Neural progenitor cell (in vitro differentiated cells): Measurements from ENCODE around the gene RIPOR2. TPM values are rescaled to one million over a fixed set of nuclear protein-coding genes. Genes with fewer than 3 reads are reported as not detected.

Experiments used
- DNase-seq: peaks from one replicate; pipeline ENCODE4 v3.0.0-alpha.2; 2016; ENCODE audit warnings: low spot score
- H2AFZ ChIP-seq: fragments of 200-600 bp; sonication (generic); replicated peaks from 2 replicates; pipeline ENCODE4 v1.6.1; 2016; ENCODE audit warnings: antibody characterized with exemption
- H3F3A ChIP-seq: fragments of 200-600 bp; sonication (generic); 2 replicates; pipeline ENCODE4 v1.6.1; 2016; ENCODE audit warnings: antibody characterized with exemption, low read depth
- H3K27ac ChIP-seq: fragments of 200-600 bp; sonication (generic); 2 replicates; pipeline ENCODE4 v1.5.1; 2016; ENCODE audit warnings: mild to moderate bottlenecking
- H3K27me3 ChIP-seq: fragments of 200-600 bp; sonication (generic); 2 replicates; pipeline ENCODE4 v1.6.1; 2016; ENCODE audit warnings: mild to moderate bottlenecking, moderate library complexity
- H3K36me3 ChIP-seq: fragments of 200-600 bp; sonication (generic); 2 replicates; pipeline ENCODE4 v1.5.1; 2016
- H3K4me1 ChIP-seq: fragments of 200-600 bp; sonication (generic); 2 replicates; pipeline ENCODE4 v1.6.1; 2016; ENCODE audit warnings: mixed run types
- H3K4me2 ChIP-seq: fragments of 200-600 bp; sonication (generic); 2 replicates; pipeline ENCODE4 v1.6.1; 2016
- H3K4me3 ChIP-seq: fragments of 200-600 bp; sonication (generic); 2 replicates; pipeline ENCODE4 v1.5.1; 2016
- H3K79me2 ChIP-seq: fragments of 200-600 bp; sonication (generic); 2 replicates; pipeline ENCODE4 v1.6.1; 2016; ENCODE audit warnings: low read depth
- H3K9ac ChIP-seq: fragments of 200-600 bp; sonication (generic); 2 replicates; pipeline ENCODE4 v1.6.1; 2016
- H3K9me3 ChIP-seq: fragments of 200-600 bp; sonication (generic); 2 replicates; pipeline ENCODE4 v1.5.1; 2016; ENCODE audit warnings: low read depth
- H4K20me1 ChIP-seq: fragments of 200-600 bp; sonication (generic); 2 replicates; pipeline ENCODE4 v1.6.1; 2016; ENCODE audit warnings: low read depth
- H3K27ac Mint-ChIP-seq: 3 replicates; pipeline ENCODE4 v1.8.0; 2021; ENCODE audit warnings: mixed read lengths
- H3K27me3 Mint-ChIP-seq: 2 replicates; pipeline ENCODE4 v1.8.0; 2022; ENCODE audit warnings: low read depth, mild to moderate bottlenecking, inconsistent platforms, moderate library complexity, mixed read lengths; ENCODE audit not compliant: insufficient read depth
- H3K36me3 Mint-ChIP-seq: 3 replicates; pipeline ENCODE4 v1.8.0; 2021; ENCODE audit warnings: mixed read lengths
- H3K4me1 Mint-ChIP-seq: 3 replicates; pipeline ENCODE4 v1.8.0; 2021; ENCODE audit warnings: mixed read lengths
- H3K4me3 Mint-ChIP-seq: 3 replicates; pipeline ENCODE4 v1.8.0; 2021; ENCODE audit warnings: mild to moderate bottlenecking, moderate library complexity, mixed read lengths
- H3K9me3 Mint-ChIP-seq: 3 replicates; pipeline ENCODE4 v1.8.0; 2020; ENCODE audit warnings: mixed read lengths
- EZH2 ChIP-seq: fragments of 200-600 bp; sonication (generic); IDR thresholded peaks from 2 replicates; pipeline ENCODE4 v1.6.1; 2017; ENCODE audit warnings: antibody characterized with exemption, mild to moderate bottlenecking, moderate library complexity
- EZH2phosphoT487 ChIP-seq: fragments of 200-600 bp; sonication (generic); IDR thresholded peaks from 2 replicates; pipeline ENCODE4 v1.6.1; 2017; ENCODE audit warnings: antibody characterized with exemption
- total RNA-seq: library from RNA; depleted of rRNA; stranded (reverse); fragments of >200 nt; gene quantifications from 2 replicates; pipeline ENCODE4 v1.2.3, GENCODE V29; 2015; ENCODE audit warnings: low replicate concordance
- TF ChIP-seq, protein P1 (sequence below): fragments of 200-600 bp; sonication (generic); IDR thresholded peaks from 2 replicates; pipeline ENCODE4 v1.5.1; 2017; ENCODE audit warnings: antibody characterized with exemption, mild to moderate bottlenecking

RIPOR2 gene
- total RNA-seq, 1 donor from 2014 or later = 0.26 TPM

DNA sequence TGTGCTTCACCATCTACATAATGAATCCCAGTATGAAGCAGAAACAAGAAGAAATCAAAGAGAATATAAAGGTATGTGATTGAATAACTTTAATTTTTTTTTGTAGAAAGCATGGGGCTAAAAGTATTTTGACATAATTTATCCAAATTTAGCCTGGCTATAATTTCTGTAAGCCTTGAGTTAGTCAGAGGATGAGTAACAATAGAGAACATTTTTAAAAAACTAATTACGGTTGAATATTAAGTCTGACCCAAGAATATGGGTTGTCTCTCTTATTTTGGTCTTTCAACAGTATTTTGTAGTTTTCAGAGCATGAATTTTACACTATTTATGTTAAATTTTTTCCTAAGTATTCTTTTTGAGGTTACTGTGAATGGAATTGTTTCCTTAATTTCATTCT lies 158.5 kb downstream of the RIPOR2 start:
- no peaks in the 10 kb centered on the region for H3K9me3 Mint-ChIP-seq
- TF ChIP-seq EZH2phosphoT487 = no peak
- TF ChIP-seq, protein P1, sequence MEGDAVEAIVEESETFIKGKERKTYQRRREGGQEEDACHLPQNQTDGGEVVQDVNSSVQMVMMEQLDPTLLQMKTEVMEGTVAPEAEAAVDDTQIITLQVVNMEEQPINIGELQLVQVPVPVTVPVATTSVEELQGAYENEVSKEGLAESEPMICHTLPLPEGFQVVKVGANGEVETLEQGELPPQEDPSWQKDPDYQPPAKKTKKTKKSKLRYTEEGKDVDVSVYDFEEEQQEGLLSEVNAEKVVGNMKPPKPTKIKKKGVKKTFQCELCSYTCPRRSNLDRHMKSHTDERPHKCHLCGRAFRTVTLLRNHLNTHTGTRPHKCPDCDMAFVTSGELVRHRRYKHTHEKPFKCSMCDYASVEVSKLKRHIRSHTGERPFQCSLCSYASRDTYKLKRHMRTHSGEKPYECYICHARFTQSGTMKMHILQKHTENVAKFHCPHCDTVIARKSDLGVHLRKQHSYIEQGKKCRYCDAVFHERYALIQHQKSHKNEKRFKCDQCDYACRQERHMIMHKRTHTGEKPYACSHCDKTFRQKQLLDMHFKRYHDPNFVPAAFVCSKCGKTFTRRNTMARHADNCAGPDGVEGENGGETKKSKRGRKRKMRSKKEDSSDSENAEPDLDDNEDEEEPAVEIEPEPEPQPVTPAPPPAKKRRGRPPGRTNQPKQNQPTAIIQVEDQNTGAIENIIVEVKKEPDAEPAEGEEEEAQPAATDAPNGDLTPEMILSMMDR = no peak
- TF ChIP-seq EZH2 = no peak
- peak overlapping the region; percentile 28 for H3K9ac ChIP-seq

DNA sequence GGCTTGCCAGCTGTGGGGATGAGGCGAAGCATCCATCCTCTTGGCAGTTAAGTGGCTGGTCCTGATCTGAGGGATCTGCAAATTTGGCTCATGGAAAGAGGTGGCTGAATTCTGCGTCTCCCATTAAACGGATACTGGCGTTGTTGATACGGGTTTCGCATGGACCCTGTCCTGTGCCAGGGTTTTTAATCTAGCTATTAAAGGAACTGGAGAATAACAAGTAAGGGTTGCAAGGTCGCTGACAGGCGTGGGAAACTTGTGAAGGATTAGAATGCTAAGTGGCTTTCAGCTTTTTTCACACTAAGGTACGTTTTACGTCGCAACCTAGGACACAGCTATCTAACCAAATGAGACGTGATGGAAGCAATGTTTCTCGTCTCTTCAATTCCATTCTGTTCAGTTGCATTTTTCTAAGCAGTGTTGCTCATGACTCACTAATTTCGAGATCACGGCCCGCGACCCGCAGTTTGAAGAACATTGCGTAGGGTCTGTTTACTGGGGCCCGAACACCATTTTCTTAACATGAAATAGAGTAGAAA lies 160.2 kb downstream of the RIPOR2 start:
- Mint-ChIP-seq H3K4me3 (peak overlapping the region; percentile 97), H3K9me3 (no peaks in the 10 kb centered on the region), H3K27ac (peak overlapping the region; percentile 72), H3K27me3 (no peaks in the 10 kb centered on the region), H3K36me3 (peaks cover 12% of the 10 kb centered on the region), H3K4me1 (peaks cover 33% of the 10 kb centered on the region)
- H3K9me3 ChIP-seq = no peaks in the 10 kb centered on the region
- no peaks in the 10 kb centered on the region for H3K27me3 ChIP-seq
- H3K4me1 ChIP-seq = peaks cover 19% of the 10 kb centered on the region
- peak; percentile 20 for DNase-seq
- peak overlapping the region; percentile 85 for H3K4me3 ChIP-seq
- peaks cover 45% of the 10 kb centered on the region for H4K20me1 ChIP-seq
- peaks cover 14% of the 10 kb centered on the region for H3F3A ChIP-seq
- peak overlapping the region; percentile 1 for H3K27ac ChIP-seq
- peak overlapping the region; percentile 92 for H3K4me2 ChIP-seq
- H3K9ac ChIP-seq = peak overlapping the region; percentile 28
- peaks cover 11% of the 10 kb centered on the region for H3K36me3 ChIP-seq
- TF ChIP-seq EZH2 = no peak
- no peak overlapping the region for H2AFZ ChIP-seq
- peaks cover 58% of the 10 kb centered on the region for H3K79me2 ChIP-seq

More for the DNA sequence above, 158.5 kb downstream of the RIPOR2 start:
- Histone ChIP-seq H3K27ac (no peak overlapping the region), H3K4me3 (peak overlapping the region; percentile 85), H2AFZ (no peak overlapping the region), H4K20me1 (peaks cover 45% of the 10 kb centered on the region), H3K27me3 (no peaks in the 10 kb centered on the region), H3K36me3 (peaks cover 11% of the 10 kb centered on the region), H3K4me1 (peaks cover 19% of the 10 kb centered on the region), H3K4me2 (peak overlapping the region; percentile 92), H3F3A (peaks cover 14% of the 10 kb centered on the region), H3K9me3 (no peaks in the 10 kb centered on the region), H3K79me2 (peaks cover 72% of the 10 kb centered on the region)
- no peak overlapping the region for H3K27ac Mint-ChIP-seq
- DNase-seq = no peak
- H3K36me3 Mint-ChIP-seq = peaks cover 16% of the 10 kb centered on the region
- H3K4me3 Mint-ChIP-seq = peak overlapping the region; percentile 97
- H3K27me3 Mint-ChIP-seq = peaks cover 2% of the 10 kb centered on the region
- peaks cover 33% of the 10 kb centered on the region for H3K4me1 Mint-ChIP-seq

- Histone ChIP-seq H3K27ac (peak within 1 kb of the TSS; percentile 97), H3K4me1 (peaks cover 19% of the 10 kb centered on the region), H3K9me3 (no peaks in the 10 kb centered on the region), H3K36me3 (peaks cover 11% of the 10 kb centered on the region), H4K20me1 (peaks cover 45% of the 10 kb centered on the region), H3K9ac (peak within 1 kb of the TSS; percentile 92), H2AFZ (peak within 1 kb of the TSS; percentile 86), H3K4me2 (peak within 1 kb of the TSS; percentile 92), H3F3A (peaks cover 14% of the 10 kb centered on the region), H3K4me3 (peak within 1 kb of the TSS; percentile 85), H3K79me2 (peaks cover 52% of the 10 kb centered on the region), H3K27me3 (no peaks in the 10 kb centered on the region)
- Mint-ChIP-seq H3K36me3 (peaks cover 10% of the 10 kb centered on the region), H3K4me1 (peaks cover 33% of the 10 kb centered on the region), H3K4me3 (peak within 1 kb of the TSS; percentile 97), H3K27ac (peak within 1 kb of the TSS; percentile 93), H3K27me3 (no peaks in the 10 kb centered on the region), H3K9me3 (no peaks in the 10 kb centered on the region)
- TF ChIP-seq EZH2 = no peak
- DNase-seq = peak; percentile 98
Observed at GRCh38 chr6:24774696-24775519, 160.9 kb downstream of the RIPOR2 start, which contains the start of gene GMNN. TSS of gene GMNN (plus strand) at chr6:24774937. CDS start at chr6:24777247, 2,310 bp downstream.

DNA sequence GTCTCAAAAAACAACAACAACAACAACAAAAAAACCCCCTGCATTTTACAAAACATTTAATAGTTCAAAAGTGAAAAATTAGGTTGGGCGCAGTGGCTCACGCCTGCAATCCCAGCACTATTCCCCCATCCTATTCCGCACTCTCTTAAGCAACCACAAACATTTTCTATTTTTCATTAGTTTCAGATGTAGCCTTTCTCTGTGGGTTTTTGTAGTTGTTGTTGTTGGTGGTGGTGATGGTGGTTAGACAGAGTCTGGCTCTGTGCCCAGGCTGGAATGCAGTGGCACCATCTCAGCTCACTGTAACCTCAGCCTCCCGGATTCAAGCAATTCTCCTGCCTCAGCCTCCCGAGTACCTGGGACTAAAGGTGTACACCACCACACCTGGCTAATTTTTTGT lies 167.4 kb downstream of the RIPOR2 start:
- TF ChIP-seq, protein P1 = no peak
- TF ChIP-seq EZH2 (no peak), EZH2phosphoT487 (no peak)
- no peaks in the 10 kb centered on the region for H3F3A ChIP-seq
- Mint-ChIP-seq H3K27ac (peak overlapping the region; percentile 23), H3K4me1 (no peaks in the 10 kb centered on the region), H3K27me3 (no peaks in the 10 kb centered on the region), H3K4me3 (no peak overlapping the region), H3K36me3 (no peaks in the 10 kb centered on the region), H3K9me3 (no peaks in the 10 kb centered on the region)
- H3K27ac ChIP-seq = no peak overlapping the region
- H3K79me2 ChIP-seq = no peaks in the 10 kb centered on the region
- no peaks in the 10 kb centered on the region for H3K36me3 ChIP-seq
- H3K4me2 ChIP-seq = no peak overlapping the region
- DNase-seq = no peak
- H3K4me1 ChIP-seq = no peaks in the 10 kb centered on the region
- no peak overlapping the region for H2AFZ ChIP-seq
- H4K20me1 ChIP-seq = no peaks in the 10 kb centered on the region
- no peaks in the 10 kb centered on the region for H3K9me3 ChIP-seq
- no peaks in the 10 kb centered on the region for H3K27me3 ChIP-seq
- H3K9ac ChIP-seq = no peak overlapping the region
- no peak overlapping the region for H3K4me3 ChIP-seq
